WTC11 (cell line): Measurements from ENCODE around the gene SLC4A9. TPM values are rescaled to one million over a fixed set of nuclear protein-coding genes. Genes with fewer than 3 reads are reported as not detected.

Experiments
- ATAC-seq: fragments of 200-7000 bp; cut with Tn5 transposase; 2 replicates; pipeline ENCODE4 v1.10.0; 2021; ENCODE audit warnings: mild to moderate bottlenecking, moderate library complexity
- CTCF ChIA-PET: fragments of 300-600 bp; sonication (Branson Sonifier 250); formaldehyde crosslinking; loops from one replicate; lab custom pipeline; 2021; ENCODE audit warnings: antibody characterized with exemption; lab: Charles Lee
- POLR2A ChIA-PET: fragments of 350-600 bp; sonication (Branson Sonifier 250); formaldehyde crosslinking; loops from one replicate; lab custom pipeline; 2021; ENCODE audit warnings: antibody characterized with exemption; lab: Charles Lee
- DNase-seq: peaks from one replicate; pipeline ENCODE4 v3.0.0; 2021; ENCODE audit warnings: low spot score
- H3K27ac Mint-ChIP-seq: 2 replicates; pipeline ENCODE4 v1.8.0; 2021; ENCODE audit warnings: mixed read lengths
- H3K27me3 Mint-ChIP-seq: 2 replicates; pipeline ENCODE4 v1.8.0; 2021; ENCODE audit warnings: low read depth, mild to moderate bottlenecking, moderate library complexity, mixed read lengths
- H3K36me3 Mint-ChIP-seq: 2 replicates; pipeline ENCODE4 v1.8.0; 2021; ENCODE audit warnings: mixed read lengths
- H3K4me1 Mint-ChIP-seq: 2 replicates; pipeline ENCODE4 v1.8.0; 2022; ENCODE audit warnings: mixed read lengths
- H3K4me3 Mint-ChIP-seq: 2 replicates; pipeline ENCODE4 v1.8.0; 2021; ENCODE audit warnings: mild to moderate bottlenecking, moderate library complexity, mixed read lengths
- H3K9me3 Mint-ChIP-seq: 2 replicates; pipeline ENCODE4 v1.8.0; 2021; ENCODE audit warnings: mixed read lengths
- FOXK1 ChIP-seq: sonication (generic); formaldehyde crosslinking; IDR thresholded peaks from 2 replicates; pipeline ENCODE4 v1.8.0; 2022; ENCODE audit warnings: mild to moderate bottlenecking, moderate library complexity, missing genetic modification reagents
- GABPB1 ChIP-seq: sonication (generic); formaldehyde crosslinking; IDR thresholded peaks from 2 replicates; pipeline ENCODE4 v1.8.1; 2023; ENCODE audit warnings: mild to moderate bottlenecking, missing genetic modification reagents
- HMGA2 ChIP-seq: fragments of 250-450 bp; sonication (Bioruptor Pico); IDR thresholded peaks from 2 replicates; pipeline ENCODE4 v1.4.0; 2021; ENCODE audit warnings: mild to moderate bottlenecking, moderate library complexity
- MXD4 ChIP-seq: fragments of 250-450 bp; sonication (Bioruptor Pico); IDR thresholded peaks from 2 replicates; pipeline ENCODE4 v1.8.0; 2021; ENCODE audit warnings: mild to moderate bottlenecking, moderate library complexity, borderline replicate concordance
- PRRX2 ChIP-seq: fragments of 250-450 bp; sonication (Bioruptor Pico); IDR thresholded peaks from 2 replicates; pipeline ENCODE4 v1.8.0; 2021; ENCODE audit warnings: mild to moderate bottlenecking
- total RNA-seq: library from RNA; stranded (reverse); gene quantifications from 3 replicates; pipeline ENCODE4 v1.2.3, GENCODE V29; 2021
- TF ChIP-seq, protein P1 (sequence below): sonication (generic); formaldehyde crosslinking; IDR thresholded peaks from 2 replicates; pipeline ENCODE4 v1.8.0; 2022; ENCODE audit warnings: missing genetic modification reagents
- TF ChIP-seq, protein P2 (sequence below): sonication (generic); formaldehyde crosslinking; IDR thresholded peaks from 2 replicates; pipeline ENCODE4 v1.8.0; 2022; ENCODE audit warnings: mild to moderate bottlenecking, missing genetic modification reagents
- TF ChIP-seq, protein P3 (sequence below): sonication (generic); formaldehyde crosslinking; IDR thresholded peaks from 2 replicates; pipeline ENCODE4 v1.8.1; 2022; ENCODE audit warnings: mild to moderate bottlenecking, moderate library complexity, missing genetic modification reagents
- TF ChIP-seq, protein P4 (sequence below): sonication (generic); formaldehyde crosslinking; IDR thresholded peaks from 2 replicates; pipeline ENCODE4 v1.8.1; 2023; ENCODE audit warnings: mild to moderate bottlenecking, missing genetic modification reagents
- TF ChIP-seq, protein P5 (sequence below): sonication (generic); formaldehyde crosslinking; IDR thresholded peaks from 2 replicates; pipeline ENCODE4 v1.8.1; 2023; ENCODE audit warnings: mild to moderate bottlenecking, missing genetic modification reagents, borderline replicate concordance
- TF ChIP-seq, protein P6 (sequence below): sonication (generic); formaldehyde crosslinking; IDR thresholded peaks from 2 replicates; pipeline ENCODE4 v1.8.1; 2022; ENCODE audit warnings: low read depth, mild to moderate bottlenecking, moderate library complexity, missing genetic modification reagents, borderline replicate concordance

Gene SLC4A9
- total RNA-seq, 1 experiment from 2014 or later = 0.37 TPM

DNA sequence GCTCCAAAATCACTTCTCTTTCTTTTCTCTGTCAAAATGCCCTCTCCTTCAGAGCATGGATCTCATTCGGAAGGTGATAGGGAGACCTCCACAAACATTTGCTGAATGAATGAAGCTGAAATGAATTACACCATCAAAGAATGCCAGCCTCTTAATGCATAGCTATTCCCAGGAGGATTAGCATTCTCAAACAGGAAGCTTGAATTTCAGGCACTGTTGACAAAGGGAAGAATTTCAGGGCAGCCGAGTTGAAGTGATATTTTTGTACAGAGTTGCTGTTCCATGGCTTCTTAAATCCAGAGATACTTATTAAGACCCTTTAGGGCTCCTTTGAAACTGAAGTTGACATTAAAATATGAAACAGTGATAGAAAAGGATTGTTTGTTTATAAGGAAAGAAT is 32.4 kb upstream of the SLC4A9 start (continued):
- no peak for TF ChIP-seq MXD4 (CRISPR knock-in tag)
- TF ChIP-seq, protein P1, sequence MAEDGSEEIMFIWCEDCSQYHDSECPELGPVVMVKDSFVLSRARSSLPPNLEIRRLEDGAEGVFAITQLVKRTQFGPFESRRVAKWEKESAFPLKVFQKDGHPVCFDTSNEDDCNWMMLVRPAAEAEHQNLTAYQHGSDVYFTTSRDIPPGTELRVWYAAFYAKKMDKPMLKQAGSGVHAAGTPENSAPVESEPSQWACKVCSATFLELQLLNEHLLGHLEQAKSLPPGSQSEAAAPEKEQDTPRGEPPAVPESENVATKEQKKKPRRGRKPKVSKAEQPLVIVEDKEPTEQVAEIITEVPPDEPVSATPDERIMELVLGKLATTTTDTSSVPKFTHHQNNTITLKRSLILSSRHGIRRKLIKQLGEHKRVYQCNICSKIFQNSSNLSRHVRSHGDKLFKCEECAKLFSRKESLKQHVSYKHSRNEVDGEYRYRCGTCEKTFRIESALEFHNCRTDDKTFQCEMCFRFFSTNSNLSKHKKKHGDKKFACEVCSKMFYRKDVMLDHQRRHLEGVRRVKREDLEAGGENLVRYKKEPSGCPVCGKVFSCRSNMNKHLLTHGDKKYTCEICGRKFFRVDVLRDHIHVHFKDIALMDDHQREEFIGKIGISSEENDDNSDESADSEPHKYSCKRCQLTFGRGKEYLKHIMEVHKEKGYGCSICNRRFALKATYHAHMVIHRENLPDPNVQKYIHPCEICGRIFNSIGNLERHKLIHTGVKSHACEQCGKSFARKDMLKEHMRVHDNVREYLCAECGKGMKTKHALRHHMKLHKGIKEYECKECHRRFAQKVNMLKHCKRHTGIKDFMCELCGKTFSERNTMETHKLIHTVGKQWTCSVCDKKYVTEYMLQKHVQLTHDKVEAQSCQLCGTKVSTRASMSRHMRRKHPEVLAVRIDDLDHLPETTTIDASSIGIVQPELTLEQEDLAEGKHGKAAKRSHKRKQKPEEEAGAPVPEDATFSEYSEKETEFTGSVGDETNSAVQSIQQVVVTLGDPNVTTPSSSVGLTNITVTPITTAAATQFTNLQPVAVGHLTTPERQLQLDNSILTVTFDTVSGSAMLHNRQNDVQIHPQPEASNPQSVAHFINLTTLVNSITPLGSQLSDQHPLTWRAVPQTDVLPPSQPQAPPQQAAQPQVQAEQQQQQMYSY (CRISPR knock-in tag) = no peak

DNA sequence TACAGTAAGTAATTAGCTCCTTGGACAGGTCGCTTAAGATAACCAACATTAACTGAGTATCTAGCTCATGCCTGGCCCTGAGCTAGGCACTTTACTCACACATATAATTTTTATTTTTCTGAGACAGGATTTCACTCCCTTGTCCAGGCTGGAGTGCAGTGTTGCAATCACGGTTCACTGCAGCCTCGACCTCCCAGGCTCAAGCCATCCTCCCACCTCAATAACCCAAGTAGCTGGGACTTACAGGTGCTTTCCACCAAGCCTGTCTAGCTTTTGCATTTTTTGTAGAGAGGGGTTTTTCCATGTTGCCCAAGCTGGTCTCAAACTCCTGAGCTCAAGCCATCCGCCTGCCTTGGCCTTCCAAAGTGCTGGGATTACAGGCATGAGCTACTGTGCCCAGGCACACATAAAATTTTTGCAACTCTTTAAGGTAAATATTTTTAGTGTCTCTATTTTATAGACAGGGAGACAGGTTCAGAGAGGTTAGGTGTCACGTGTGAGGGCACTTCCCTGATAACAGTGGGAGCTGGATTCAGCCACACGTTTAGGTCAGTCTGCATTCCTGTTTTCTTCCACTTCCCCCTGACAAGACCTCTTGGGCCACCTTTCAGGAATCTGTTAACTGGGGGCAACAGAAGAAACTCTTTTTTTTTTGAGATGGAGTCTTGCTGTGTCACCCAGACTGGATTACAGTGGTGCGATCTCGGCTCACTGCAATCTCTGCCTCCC is 31.8 kb upstream of the SLC4A9 start:
- ATAC-seq = no peak
- Mint-ChIP-seq H3K4me3 (no peak overlapping the region), H3K27me3 (peaks cover 3% of the 10 kb centered on the region), H3K4me1 (peaks cover 19% of the 10 kb centered on the region), H3K36me3 (no peaks in the 10 kb centered on the region), H3K27ac (no peak overlapping the region), H3K9me3 (no peaks in the 10 kb centered on the region)
- DNase-seq = no peak
- ChIA-PET CTCF (interaction anchor here (0.6 to 7.6 kb wide), 11 partner anchors 9 to 284 kb away, joined by 3 to 79 read pairs (median 6); partner anchors contain the start of gene HBEGF), POLR2A (interaction anchor here (1.6 kb wide), 1 partner anchor 18 kb away, joined by 7 read pairs; the partner anchor contains the start of gene HBEGF)
- TF ChIP-seq FOXK1 (CRISPR knock-in tag) (no peak), PRRX2 (CRISPR knock-in tag) (no peak), HMGA2 (CRISPR knock-in tag) (no peak)
- TF ChIP-seq, protein P2, sequence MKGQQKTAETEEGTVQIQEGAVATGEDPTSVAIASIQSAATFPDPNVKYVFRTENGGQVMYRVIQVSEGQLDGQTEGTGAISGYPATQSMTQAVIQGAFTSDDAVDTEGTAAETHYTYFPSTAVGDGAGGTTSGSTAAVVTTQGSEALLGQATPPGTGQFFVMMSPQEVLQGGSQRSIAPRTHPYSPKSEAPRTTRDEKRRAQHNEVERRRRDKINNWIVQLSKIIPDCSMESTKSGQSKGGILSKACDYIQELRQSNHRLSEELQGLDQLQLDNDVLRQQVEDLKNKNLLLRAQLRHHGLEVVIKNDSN (CRISPR knock-in tag) = no peak
- TF ChIP-seq, protein P3, sequence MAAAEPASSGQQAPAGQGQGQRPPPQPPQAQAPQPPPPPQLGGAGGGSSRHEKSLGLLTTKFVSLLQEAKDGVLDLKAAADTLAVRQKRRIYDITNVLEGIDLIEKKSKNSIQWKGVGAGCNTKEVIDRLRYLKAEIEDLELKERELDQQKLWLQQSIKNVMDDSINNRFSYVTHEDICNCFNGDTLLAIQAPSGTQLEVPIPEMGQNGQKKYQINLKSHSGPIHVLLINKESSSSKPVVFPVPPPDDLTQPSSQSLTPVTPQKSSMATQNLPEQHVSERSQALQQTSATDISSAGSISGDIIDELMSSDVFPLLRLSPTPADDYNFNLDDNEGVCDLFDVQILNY (CRISPR knock-in tag) = no peak

DNA sequence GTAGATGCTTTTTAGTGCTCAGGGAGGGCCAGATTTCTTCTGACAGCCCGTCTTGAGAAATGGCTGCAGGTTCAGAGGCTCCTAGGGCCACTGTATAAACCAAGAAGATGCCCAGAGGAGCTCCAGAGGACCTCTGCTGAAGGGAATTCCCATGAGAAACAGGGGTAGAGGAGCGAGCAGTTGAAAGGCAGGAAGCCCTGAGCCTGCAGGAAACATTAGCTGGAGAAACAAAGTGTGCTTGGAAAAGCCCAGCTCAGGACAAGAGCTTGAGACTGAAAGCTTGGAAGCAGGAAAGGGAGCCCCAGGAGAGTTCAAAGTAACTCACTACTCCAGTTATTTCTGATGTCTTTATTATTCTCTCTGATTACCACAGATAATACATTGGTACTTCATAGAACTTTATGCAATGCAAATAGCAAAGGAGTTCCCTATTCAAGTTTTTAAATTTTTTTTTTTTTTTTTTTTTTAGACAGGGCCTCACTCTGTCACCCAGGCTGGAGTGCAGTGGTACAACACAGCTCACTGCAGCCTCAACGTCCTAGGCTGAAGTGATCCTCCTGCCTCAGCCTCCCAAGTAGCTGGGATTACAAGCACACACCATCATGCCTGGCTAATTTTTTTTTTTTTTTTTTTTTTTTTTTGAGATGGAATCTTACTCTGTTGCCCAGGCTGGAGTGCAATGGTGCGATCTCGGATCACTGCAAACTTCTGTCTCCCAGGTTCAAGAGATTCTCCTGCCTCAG is 30.1 kb upstream of the SLC4A9 start:
- no peak overlapping the region for H3K4me3 Mint-ChIP-seq
- no peaks in the 10 kb centered on the region for H3K36me3 Mint-ChIP-seq
- ChIA-PET CTCF (interaction anchor here (0.8 to 7.6 kb wide), 9 partner anchors 16 to 390 kb away, joined by 3 to 79 read pairs (median 6); partner anchors contain the start of gene HBEGF), POLR2A (interaction anchor here (0.6 kb wide), 1 partner anchor 17 kb away, joined by 3 read pairs; no protein-coding TSS in a partner anchor)
- ATAC-seq = peak; percentile 41; the same call in 1 of the 2 replicates
- TF ChIP-seq GABPB1 (CRISPR knock-in tag) (no peak), MXD4 (CRISPR knock-in tag) (no peak)
- H3K9me3 Mint-ChIP-seq = no peaks in the 10 kb centered on the region
- no peaks in the 10 kb centered on the region; the same call in 1 of the 2 replicates for H3K27me3 Mint-ChIP-seq
- H3K27ac Mint-ChIP-seq = no peak overlapping the region
- peaks cover 19% of the 10 kb centered on the region for H3K4me1 Mint-ChIP-seq
- DNase-seq = no peak

DNA sequence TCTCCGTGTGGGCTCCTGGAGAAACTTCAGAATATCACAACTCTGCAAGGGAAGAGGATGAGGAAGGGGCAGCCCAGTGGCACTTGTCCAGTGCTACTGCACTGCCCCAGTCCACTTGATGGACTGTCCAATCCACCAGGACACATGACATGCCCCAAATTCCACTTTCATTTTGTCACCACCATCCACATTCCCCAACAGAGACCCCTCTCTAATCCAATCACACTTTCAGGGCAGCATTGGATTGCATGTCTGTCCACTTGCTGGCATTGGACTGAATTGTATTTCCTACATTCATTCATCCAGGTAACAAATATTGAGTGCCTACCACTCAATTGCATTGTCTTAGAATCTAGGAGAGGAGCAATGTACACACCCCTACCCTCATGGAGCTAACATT is 28.4 kb upstream of the SLC4A9 start:
- POLR2A ChIA-PET = no interaction called here
- Mint-ChIP-seq H3K27ac (no peak overlapping the region), H3K36me3 (no peaks in the 10 kb centered on the region; the same call in 1 of the 2 replicates), H3K4me1 (peaks cover 19% of the 10 kb centered on the region), H3K4me3 (no peak overlapping the region), H3K27me3 (no peaks in the 10 kb centered on the region), H3K9me3 (no peaks in the 10 kb centered on the region)
- ATAC-seq (no peak), DNase-seq (no peak)
- CTCF ChIA-PET = interaction anchor here (7.6 kb wide), 1 partner anchor 14 kb away, joined by 79 read pairs; the partner anchor contains the start of gene HBEGF
- TF ChIP-seq, protein P4, sequence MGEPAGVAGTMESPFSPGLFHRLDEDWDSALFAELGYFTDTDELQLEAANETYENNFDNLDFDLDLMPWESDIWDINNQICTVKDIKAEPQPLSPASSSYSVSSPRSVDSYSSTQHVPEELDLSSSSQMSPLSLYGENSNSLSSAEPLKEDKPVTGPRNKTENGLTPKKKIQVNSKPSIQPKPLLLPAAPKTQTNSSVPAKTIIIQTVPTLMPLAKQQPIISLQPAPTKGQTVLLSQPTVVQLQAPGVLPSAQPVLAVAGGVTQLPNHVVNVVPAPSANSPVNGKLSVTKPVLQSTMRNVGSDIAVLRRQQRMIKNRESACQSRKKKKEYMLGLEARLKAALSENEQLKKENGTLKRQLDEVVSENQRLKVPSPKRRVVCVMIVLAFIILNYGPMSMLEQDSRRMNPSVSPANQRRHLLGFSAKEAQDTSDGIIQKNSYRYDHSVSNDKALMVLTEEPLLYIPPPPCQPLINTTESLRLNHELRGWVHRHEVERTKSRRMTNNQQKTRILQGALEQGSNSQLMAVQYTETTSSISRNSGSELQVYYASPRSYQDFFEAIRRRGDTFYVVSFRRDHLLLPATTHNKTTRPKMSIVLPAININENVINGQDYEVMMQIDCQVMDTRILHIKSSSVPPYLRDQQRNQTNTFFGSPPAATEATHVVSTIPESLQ = no peak
- TF ChIP-seq, protein P5, sequence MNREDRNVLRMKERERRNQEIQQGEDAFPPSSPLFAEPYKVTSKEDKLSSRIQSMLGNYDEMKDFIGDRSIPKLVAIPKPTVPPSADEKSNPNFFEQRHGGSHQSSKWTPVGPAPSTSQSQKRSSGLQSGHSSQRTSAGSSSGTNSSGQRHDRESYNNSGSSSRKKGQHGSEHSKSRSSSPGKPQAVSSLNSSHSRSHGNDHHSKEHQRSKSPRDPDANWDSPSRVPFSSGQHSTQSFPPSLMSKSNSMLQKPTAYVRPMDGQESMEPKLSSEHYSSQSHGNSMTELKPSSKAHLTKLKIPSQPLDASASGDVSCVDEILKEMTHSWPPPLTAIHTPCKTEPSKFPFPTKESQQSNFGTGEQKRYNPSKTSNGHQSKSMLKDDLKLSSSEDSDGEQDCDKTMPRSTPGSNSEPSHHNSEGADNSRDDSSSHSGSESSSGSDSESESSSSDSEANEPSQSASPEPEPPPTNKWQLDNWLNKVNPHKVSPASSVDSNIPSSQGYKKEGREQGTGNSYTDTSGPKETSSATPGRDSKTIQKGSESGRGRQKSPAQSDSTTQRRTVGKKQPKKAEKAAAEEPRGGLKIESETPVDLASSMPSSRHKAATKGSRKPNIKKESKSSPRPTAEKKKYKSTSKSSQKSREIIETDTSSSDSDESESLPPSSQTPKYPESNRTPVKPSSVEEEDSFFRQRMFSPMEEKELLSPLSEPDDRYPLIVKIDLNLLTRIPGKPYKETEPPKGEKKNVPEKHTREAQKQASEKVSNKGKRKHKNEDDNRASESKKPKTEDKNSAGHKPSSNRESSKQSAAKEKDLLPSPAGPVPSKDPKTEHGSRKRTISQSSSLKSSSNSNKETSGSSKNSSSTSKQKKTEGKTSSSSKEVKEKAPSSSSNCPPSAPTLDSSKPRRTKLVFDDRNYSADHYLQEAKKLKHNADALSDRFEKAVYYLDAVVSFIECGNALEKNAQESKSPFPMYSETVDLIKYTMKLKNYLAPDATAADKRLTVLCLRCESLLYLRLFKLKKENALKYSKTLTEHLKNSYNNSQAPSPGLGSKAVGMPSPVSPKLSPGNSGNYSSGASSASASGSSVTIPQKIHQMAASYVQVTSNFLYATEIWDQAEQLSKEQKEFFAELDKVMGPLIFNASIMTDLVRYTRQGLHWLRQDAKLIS = no peak
- TF ChIP-seq, protein P6, sequence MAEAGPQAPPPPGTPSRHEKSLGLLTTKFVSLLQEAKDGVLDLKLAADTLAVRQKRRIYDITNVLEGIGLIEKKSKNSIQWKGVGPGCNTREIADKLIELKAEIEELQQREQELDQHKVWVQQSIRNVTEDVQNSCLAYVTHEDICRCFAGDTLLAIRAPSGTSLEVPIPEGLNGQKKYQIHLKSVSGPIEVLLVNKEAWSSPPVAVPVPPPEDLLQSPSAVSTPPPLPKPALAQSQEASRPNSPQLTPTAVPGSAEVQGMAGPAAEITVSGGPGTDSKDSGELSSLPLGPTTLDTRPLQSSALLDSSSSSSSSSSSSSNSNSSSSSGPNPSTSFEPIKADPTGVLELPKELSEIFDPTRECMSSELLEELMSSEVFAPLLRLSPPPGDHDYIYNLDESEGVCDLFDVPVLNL = no peak
